ENCODE results near the gene C17orf78.
"Not testable (repeated sequence)": the region's sequence is repeated elsewhere in the genome, so short reads cannot be mapped to it uniquely, and the experiment has no call there.

Gene C17orf78

GRCh38 chr17:37375706-37376105, at the start of gene C17orf78:
TSS of gene C17orf78 (plus strand) at chr17:37375985. CDS start at chr17:37376093, 108 bp downstream.
- in situ Hi-C loops (cut with HindIII; ENCODE audit: low pct_ligation_motif_present, low pct_unique_long_range_greater_than_20kb, low sequenced_read_pairs), result no loop called here
- no peak for DNase-seq

- in situ Hi-C loops (cut with HindIII; ENCODE audit: low pct_ligation_motif_present, low pct_unique_long_range_greater_than_20kb, low sequenced_read_pairs), result no loop called here
- DNase-seq, result peak; percentile 21
These were observed 48.3 kb upstream of the C17orf78 start for GRCh38 chr17:37327341-37328090.

- no peak for DNase-seq
- in situ Hi-C loops (cut with HindIII; ENCODE audit: low pct_ligation_motif_present, low pct_unique_long_range_greater_than_20kb, low sequenced_read_pairs), result no loop called here
These were observed 36.9 kb upstream of the C17orf78 start for GRCh38 chr17:37338847-37339246.

GRCh38 chr17:37339321-37339720, 36.5 kb upstream of the C17orf78 start:
- in situ Hi-C loops (cut with HindIII; ENCODE audit: low pct_ligation_motif_present, low pct_unique_long_range_greater_than_20kb, low sequenced_read_pairs), result no loop called here
- no peak for DNase-seq

DNA sequence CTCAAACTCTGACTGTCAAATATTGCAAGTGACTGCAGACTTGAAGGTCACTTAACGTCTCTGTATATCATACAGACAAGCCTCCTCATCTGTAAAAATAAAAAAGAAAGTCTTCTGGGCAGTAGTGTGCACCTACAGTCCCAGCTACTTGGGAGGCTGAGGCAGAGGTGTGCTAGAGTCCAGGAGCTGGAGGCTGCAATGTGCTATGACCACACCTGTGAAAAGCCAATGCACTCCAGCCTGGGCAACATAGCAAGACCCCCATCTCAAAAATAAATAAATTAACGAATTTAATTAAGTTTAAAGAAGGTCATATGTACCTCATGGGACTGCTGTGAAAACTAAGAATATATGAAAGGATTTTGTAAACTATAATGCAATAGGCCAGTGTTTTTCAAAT, 35.0 kb upstream of the C17orf78 start:
- in situ Hi-C loops (cut with HindIII; ENCODE audit: low pct_ligation_motif_present, low pct_unique_long_range_greater_than_20kb, low sequenced_read_pairs), result no loop called here
- DNase-seq, result no peak

DNA sequence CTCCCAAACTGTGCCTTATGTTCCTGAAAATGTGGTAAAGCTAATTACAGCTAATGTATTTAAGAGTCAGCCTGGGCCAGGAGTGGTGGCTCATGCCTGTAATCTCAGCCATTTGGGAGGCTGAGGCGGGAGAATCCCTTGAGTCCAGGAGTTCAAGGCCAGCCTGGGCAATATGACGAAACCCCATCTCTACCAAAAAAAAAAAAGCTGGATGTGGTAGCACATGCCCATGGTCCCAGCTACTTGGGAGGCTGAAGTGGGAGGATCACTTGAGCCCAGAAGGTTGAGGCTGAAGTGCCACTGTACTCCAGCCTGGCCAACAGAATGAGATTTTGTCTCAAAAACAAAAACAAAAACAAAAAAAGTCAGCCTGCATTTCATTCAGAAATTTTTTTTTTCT, 33.2 kb upstream of the C17orf78 start:
- in situ Hi-C loops (cut with HindIII; ENCODE audit: low pct_ligation_motif_present, low pct_unique_long_range_greater_than_20kb, low sequenced_read_pairs), result no loop called here

DNA sequence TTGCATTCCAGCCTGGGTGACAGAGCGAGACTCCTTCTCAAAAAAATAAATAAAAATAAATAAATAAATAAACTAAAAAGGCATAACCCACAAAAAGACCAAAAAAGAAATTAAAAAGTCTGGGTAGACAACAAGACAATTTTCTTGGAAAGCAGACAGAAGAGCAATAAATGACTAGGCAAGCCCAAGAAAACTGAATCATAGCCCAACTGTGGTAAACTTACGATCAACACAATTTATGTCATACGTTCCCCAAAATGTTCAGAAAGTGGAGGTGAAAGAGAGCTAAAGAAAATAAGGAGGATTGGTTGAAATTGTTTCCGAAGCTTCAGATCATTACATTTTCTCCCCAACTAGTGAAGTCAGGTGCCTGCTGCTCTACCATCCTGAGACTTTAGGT, 31.3 kb upstream of the C17orf78 start:
- no peak for DNase-seq
- in situ Hi-C loops (cut with HindIII; ENCODE audit: low pct_ligation_motif_present, low pct_unique_long_range_greater_than_20kb, low sequenced_read_pairs), result no loop called here

More for the DNA sequence above, 33.2 kb upstream of the C17orf78 start:
- no peak for DNase-seq

DNA sequence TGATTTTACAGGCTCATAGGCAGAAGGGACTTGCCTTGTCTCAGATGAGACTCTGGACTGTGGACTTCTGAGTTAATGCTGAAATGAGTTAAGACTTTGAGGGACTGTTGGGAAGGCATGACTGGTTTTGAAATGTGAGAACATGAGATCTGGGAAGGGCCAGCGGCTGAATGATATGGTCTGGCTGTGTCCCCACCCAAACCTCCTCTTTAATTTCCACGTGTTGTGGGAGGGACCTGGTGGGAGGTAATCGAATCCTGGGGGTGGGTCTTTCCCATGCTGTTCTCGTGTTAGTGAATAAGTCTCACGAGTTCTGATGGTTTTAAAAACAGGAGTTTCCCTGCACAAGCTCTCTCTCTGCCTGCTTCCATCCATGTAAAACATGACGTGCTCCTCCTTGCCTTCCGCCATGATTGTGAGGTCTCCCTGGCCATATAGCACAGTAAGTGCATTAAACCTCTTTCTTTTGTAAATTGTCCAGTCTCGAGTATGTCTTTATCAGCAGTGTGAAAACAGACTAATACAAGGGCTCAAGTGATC, 28.9 kb upstream of the C17orf78 start:
- in situ Hi-C loops (cut with HindIII; ENCODE audit: low pct_ligation_motif_present, low pct_unique_long_range_greater_than_20kb, low sequenced_read_pairs); DNase-seq: not testable (repeated sequence)

- DNase-seq; in situ Hi-C loops (cut with HindIII; ENCODE audit: low pct_ligation_motif_present, low pct_unique_long_range_greater_than_20kb, low sequenced_read_pairs): not testable (repeated sequence)
These were observed 18.8 kb upstream of the C17orf78 start for GRCh38 chr17:37356796-37357569.

GRCh38 chr17:37358098-37358829, 17.5 kb upstream of the C17orf78 start:
- in situ Hi-C loops (cut with HindIII; ENCODE audit: low pct_ligation_motif_present, low pct_unique_long_range_greater_than_20kb, low sequenced_read_pairs), result no loop called here
- peak; percentile 68 for DNase-seq

- in situ Hi-C loops (cut with HindIII; ENCODE audit: low pct_ligation_motif_present, low pct_unique_long_range_greater_than_20kb, low sequenced_read_pairs), result no loop called here
- DNase-seq, result peak; percentile 98
These were observed 16.7 kb upstream of the C17orf78 start for GRCh38 chr17:37358830-37359681.

GRCh38 chr17:37359682-37360188, 16.1 kb upstream of the C17orf78 start:
- peak; percentile 45 for DNase-seq
- in situ Hi-C loops (cut with HindIII; ENCODE audit: low pct_ligation_motif_present, low pct_unique_long_range_greater_than_20kb, low sequenced_read_pairs), result no loop called here

GRCh38 chr17:37360632-37361031, 15.2 kb upstream of the C17orf78 start:
- in situ Hi-C loops (cut with HindIII; ENCODE audit: low pct_ligation_motif_present, low pct_unique_long_range_greater_than_20kb, low sequenced_read_pairs), result no loop called here
- DNase-seq, result no peak

- in situ Hi-C loops (cut with HindIII; ENCODE audit: low pct_ligation_motif_present, low pct_unique_long_range_greater_than_20kb, low sequenced_read_pairs), result no loop called here
- no peak for DNase-seq
These were observed 14.2 kb upstream of the C17orf78 start for GRCh38 chr17:37361543-37361942.

- no peak for DNase-seq
- in situ Hi-C loops (cut with HindIII; ENCODE audit: low pct_ligation_motif_present, low pct_unique_long_range_greater_than_20kb, low sequenced_read_pairs), result no loop called here
These were observed 10.2 kb upstream of the C17orf78 start for GRCh38 chr17:37365589-37365988.

GRCh38 chr17:37368577-37368976, 7.2 kb upstream of the C17orf78 start:
- in situ Hi-C loops (cut with HindIII; ENCODE audit: low pct_ligation_motif_present, low pct_unique_long_range_greater_than_20kb, low sequenced_read_pairs), result no loop called here
- no peak for DNase-seq

DNA sequence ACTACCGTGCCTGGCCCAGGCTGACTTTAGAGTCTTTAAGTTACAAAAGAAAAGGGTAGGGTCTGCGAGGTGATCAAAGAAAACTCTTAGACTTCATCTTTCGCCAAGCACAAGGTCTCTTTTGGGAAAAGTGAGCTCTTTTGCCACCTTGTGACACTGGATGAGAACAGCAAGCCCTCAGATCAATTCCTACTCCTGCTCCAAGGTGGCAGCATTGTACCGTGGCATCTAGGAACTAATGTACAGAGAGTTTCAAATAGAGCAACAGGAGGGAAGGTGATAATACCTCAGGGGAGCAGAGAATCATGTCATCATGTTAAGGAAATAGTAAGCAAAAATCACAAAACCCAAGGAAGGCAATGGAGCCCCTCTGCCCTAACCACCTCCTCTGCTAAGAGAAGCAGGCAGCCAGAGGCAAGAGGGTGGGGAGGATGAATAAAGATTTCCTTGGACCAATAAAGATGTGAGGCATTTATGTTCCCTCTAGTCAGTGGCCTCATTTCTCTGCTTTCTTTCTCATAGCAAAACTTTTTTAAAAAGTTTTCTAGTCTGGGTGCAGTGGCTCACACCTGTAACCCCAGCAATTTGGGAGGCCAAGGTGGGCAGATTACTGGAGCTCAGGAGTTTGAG, 2.1 kb upstream of the C17orf78 start:
- DNase-seq, result peak; percentile 90
- in situ Hi-C loops (cut with HindIII; ENCODE audit: low pct_ligation_motif_present, low pct_unique_long_range_greater_than_20kb, low sequenced_read_pairs), result no loop called here

All from ACHN (cell line).